ENCODE data around the gene COL26A1.
"Not testable (repeated sequence)": the region's sequence is repeated elsewhere in the genome, so short reads cannot be mapped to it uniquely, and the experiment has no call there.

COL26A1 gene

GRCh38 chr7:101604331-101604933, 241.8 kb downstream of the COL26A1 start:
- no peak for TF ChIP-seq CTCF (IDR thresholded peaks at IDR 0.05; ENCODE audit: control extremely low read depth, extremely low read depth, low read depth, missing control alignments)
- no peak for DNase-seq (ENCODE audit: extremely low spot score)

GRCh38 chr7:101604934-101605332, 242.3 kb downstream of the COL26A1 start:
- DNase-seq (ENCODE audit: extremely low spot score); POLR2A ChIA-PET: not testable (repeated sequence)
- CTCF ChIA-PET: interaction anchor here (1.0 to 4.4 kb wide), 3 partner anchors 33 to 668 kb away, joined by 3 to 24 read pairs (median 3); no protein-coding TSS in a partner anchor

More at GRCh38 chr7:101604331-101604933, 241.8 kb downstream of the COL26A1 start:
- ChIA-PET CTCF (interaction anchor here (1.2 to 4.4 kb wide), 3 partner anchors 10 to 668 kb away, joined by 3 to 24 read pairs (median 4); no protein-coding TSS in a partner anchor), POLR2A (no interaction called here)

- TF ChIP-seq CTCF (IDR thresholded peaks at IDR 0.05; ENCODE audit: control extremely low read depth, extremely low read depth, low read depth, missing control alignments): no peak
- DNase-seq (ENCODE audit: extremely low spot score): no peak
- ChIA-PET POLR2A (no interaction called here), CTCF (interaction anchor here (1.0 to 4.4 kb wide), 4 partner anchors 32 to 667 kb away, joined by 3 to 24 read pairs (median 3); no protein-coding TSS in a partner anchor)
Observed at GRCh38 chr7:101605611-101606497, 243.2 kb downstream of the COL26A1 start.

GRCh38 chr7:101606498-101606923, 243.8 kb downstream of the COL26A1 start:
- TF ChIP-seq CTCF (IDR thresholded peaks at IDR 0.05; ENCODE audit: control extremely low read depth, extremely low read depth, low read depth, missing control alignments): no peak
- POLR2A ChIA-PET: no interaction called here
- DNase-seq (ENCODE audit: extremely low spot score): no peak
- CTCF ChIA-PET: interaction anchor here (1.6 kb wide), 1 partner anchor 64 kb away, joined by 3 read pairs; no protein-coding TSS in a partner anchor

Data from GM10248 (cell line).